Naive thymus-derived CD4-positive, alpha-beta T cell (primary cell): Measurements from ENCODE around the gene DRAP1. TPM values are rescaled to one million over a fixed set of nuclear protein-coding genes. Genes with fewer than 3 reads are reported as not detected.
"Not testable (repeated sequence)": the region's sequence is repeated elsewhere in the genome, so short reads cannot be mapped to it uniquely, and the experiment has no call there.

Source experiments
- ATAC-seq: fragments of 150-1000 bp; cut with Tn5 transposase; 2 replicates; pipeline ENCODE4 v1.10.0; 2021; ENCODE audit warnings: mild to moderate bottlenecking, moderate library complexity
- CTCF ChIA-PET: fragments of 350-600 bp; sonication (Branson Sonifier 250); formaldehyde crosslinking; loops from one replicate; lab custom pipeline; 2021; ENCODE audit warnings: antibody characterized with exemption; lab: Charles Lee
- POLR2A ChIA-PET: fragments of 350-600 bp; sonication (Branson Sonifier 250); formaldehyde crosslinking; loops from one replicate; lab custom pipeline; 2021; ENCODE audit warnings: antibody characterized with exemption, inconsistent platforms; lab: Charles Lee
- DNase-seq, 9 donors: peaks; one replicate each; pipeline versions ENCODE4 v3.0.0 to v3.0.0-alpha.2; 2020 to 2022; ENCODE audit warnings: mixed read lengths in 1 of 9
- H3K27ac ChIP-seq: one replicate; pipeline ENCODE4 v1.7.0; 2013; ENCODE audit warnings: mild to moderate bottlenecking, low read depth, low read length, moderate library complexity
- H3K27me3 ChIP-seq, 2 donors: one replicate each; pipeline ENCODE4 v1.7.0; 2013; ENCODE audit warnings: low read length in 2 of 2, mild to moderate bottlenecking in 2 of 2, moderate library complexity in 2 of 2; ENCODE audit not compliant: control insufficient read depth in 2 of 2, insufficient read depth in 2 of 2
- H3K36me3 ChIP-seq, 3 experiments: 1 replicate in 2 of 3; 2 replicates in 1 of 3; pipeline ENCODE4 v1.7.0; 2013; ENCODE audit warnings: low read length in 3 of 3, mild to moderate bottlenecking in 3 of 3, moderate library complexity in 1 of 3; ENCODE audit not compliant: insufficient read depth in 3 of 3, control insufficient read depth in 2 of 3
- H3K4me1 ChIP-seq, 2 donors: one replicate each; pipeline ENCODE4 v1.7.0; 2013; ENCODE audit warnings: low read length in 2 of 2, mild to moderate bottlenecking in 2 of 2, moderate library complexity in 1 of 2; ENCODE audit not compliant: control insufficient read depth in 2 of 2, insufficient read depth in 2 of 2
- H3K4me3 ChIP-seq: 2 replicates; pipeline ENCODE4 v1.7.0; 2013; ENCODE audit warnings: mild to moderate bottlenecking, low read length
- H3K9me3 ChIP-seq, 3 experiments: 1 replicate in 2 of 3; 2 replicates in 1 of 3; pipeline ENCODE4 v1.7.0; 2013; ENCODE audit warnings: low read length in 3 of 3; ENCODE audit not compliant: control insufficient read depth in 2 of 3
- H3K27ac Mint-ChIP-seq, 9 donors: one replicate each; pipeline ENCODE4 v1.8.0; 2020 to 2022; ENCODE audit warnings: mixed read lengths in 9 of 9, mild to moderate bottlenecking in 8 of 9, moderate library complexity in 5 of 9, inconsistent platforms in 2 of 9
- H3K27me3 Mint-ChIP-seq, 5 donors: one replicate each; pipeline ENCODE4 v1.8.0; 2021 to 2022; ENCODE audit warnings: mixed read lengths in 5 of 5, mild to moderate bottlenecking in 1 of 5
- H3K36me3 Mint-ChIP-seq, 5 donors: one replicate each; pipeline ENCODE4 v1.8.0; 2020 to 2022; ENCODE audit warnings: mixed read lengths in 5 of 5, mild to moderate bottlenecking in 3 of 5, inconsistent platforms in 1 of 5
- H3K4me1 Mint-ChIP-seq, 7 donors: one replicate each; pipeline ENCODE4 v1.8.0; 2020 to 2022; ENCODE audit warnings: mixed read lengths in 7 of 7, mild to moderate bottlenecking in 3 of 7, inconsistent platforms in 1 of 7
- H3K4me3 Mint-ChIP-seq, 10 donors: one replicate each; pipeline ENCODE4 v1.8.0; 2020 to 2022; ENCODE audit warnings: mild to moderate bottlenecking in 10 of 10, mixed read lengths in 10 of 10, moderate library complexity in 6 of 10, inconsistent platforms in 2 of 10
- H3K9me3 Mint-ChIP-seq, 11 donors: one replicate each; pipeline ENCODE4 v1.8.0; 2020 to 2022; ENCODE audit warnings: mixed read lengths in 11 of 11, mild to moderate bottlenecking in 4 of 11, inconsistent platforms in 1 of 11, moderate library complexity in 1 of 11
- intact Hi-C, 2 donors: fragments of 100-400 bp; cut with micrococcal nuclease; formaldehyde crosslinking; loops; one replicate each; pipeline ENCODE4 v1.15.1; 2023
- polyA plus RNA-seq, 2 donors: library from polyadenylated mRNA; unstranded; fragments of 300-500 nt; fragmentation: Illumina TruSeq; gene quantifications; one replicate each; pipeline ENCODE4 v1.2.3, GENCODE V29; 2021
- total RNA-seq, 6 experiments: library from RNA in 5 of 6; stranded (reverse) in 5 of 6; gene quantifications; 1 replicate in 5 of 6; 2 replicates in 1 of 6; pipeline ENCODE4 v1.2.3 and lab custom pipeline; 2021 to 2026

Gene DRAP1
- total and polyA plus RNA-seq, 7 experiments from 2014 or later, result 72.6 to 166 (median 82.7) TPM

- intact Hi-C loops, result no loop called here
- CTCF ChIA-PET, result no interaction called here
Measured at GRCh38 chr11:65947133-65947532, 27.9 kb downstream of the DRAP1 start.

DNA sequence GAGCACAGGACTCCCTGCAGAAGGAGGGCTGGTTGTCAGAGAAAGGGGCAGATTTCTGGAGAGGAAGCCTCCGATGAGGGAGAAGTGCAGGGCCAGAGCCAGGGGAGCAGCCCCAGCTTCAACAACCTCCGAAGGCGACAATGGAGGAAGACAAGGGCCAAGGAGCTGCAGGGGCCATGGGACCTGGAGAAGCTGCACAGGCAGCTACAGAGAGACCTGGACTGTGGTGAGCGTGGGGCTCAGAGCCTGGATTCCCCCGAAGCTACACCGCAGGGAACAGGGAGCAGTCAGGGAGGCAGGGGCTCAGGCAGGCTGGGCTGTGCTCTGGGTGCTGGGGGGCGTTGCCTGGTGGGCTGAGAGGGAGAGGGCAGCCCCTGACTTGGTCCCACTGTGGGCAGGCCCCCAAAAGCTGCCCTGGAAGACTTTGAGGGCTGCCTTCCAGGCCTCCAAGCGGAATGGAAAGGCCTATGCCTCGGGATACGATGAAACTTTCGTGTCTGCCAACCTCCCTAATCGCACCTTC, 28.4 kb downstream of the DRAP1 start:
- peaks cover 0 to 9% (median 0%) of the 10 kb centered on the region in 5 donors for H3K27me3 Mint-ChIP-seq
- Histone ChIP-seq H3K27me3 (no peaks in the 10 kb centered on the region), H3K27ac (no peak overlapping the region), H3K4me1 (no peaks in the 10 kb centered on the region), H3K9me3 (no peaks in the 10 kb centered on the region), H3K4me3 (no peak overlapping the region), H3K36me3 (no peaks in the 10 kb centered on the region)
- POLR2A ChIA-PET, result interaction anchor here (1.2 kb wide), 1 partner anchor 20 kb away, joined by 5 read pairs; no protein-coding TSS in a partner anchor
- CTCF ChIA-PET, result no interaction called here
- ATAC-seq (no peak), DNase-seq (no peak)
- intact Hi-C loops, result no loop called here
- peaks cover 0 to 2% (median 0%) of the 10 kb centered on the region in 11 donors for H3K9me3 Mint-ChIP-seq
- no peak overlapping the region for H3K27ac Mint-ChIP-seq
- no peaks in the 10 kb centered on the region for H3K36me3 Mint-ChIP-seq
- peaks cover 0 to 4% (median 0%) of the 10 kb centered on the region in 7 donors for H3K4me1 Mint-ChIP-seq
- H3K4me3 Mint-ChIP-seq, result no peak overlapping the region

More at GRCh38 chr11:65947133-65947532, 27.9 kb downstream of the DRAP1 start:
- Histone ChIP-seq H3K4me1 (no peaks in the 10 kb centered on the region), H3K4me3 (no peak overlapping the region), H3K27ac (no peak overlapping the region), H3K27me3 (no peaks in the 10 kb centered on the region), H3K36me3 (no peaks in the 10 kb centered on the region), H3K9me3 (no peaks in the 10 kb centered on the region)
- POLR2A ChIA-PET, result no interaction called here
- Mint-ChIP-seq H3K4me1 (peaks cover 0 to 4% (median 0%) of the 10 kb centered on the region in 7 donors), H3K27me3 (peaks cover 0 to 9% (median 0%) of the 10 kb centered on the region in 5 donors), H3K36me3 (no peaks in the 10 kb centered on the region), H3K27ac (no peak overlapping the region), H3K9me3 (peaks cover 0 to 2% (median 0%) of the 10 kb centered on the region in 11 donors), H3K4me3 (no peak overlapping the region)
- no peak for DNase-seq
- no peak for ATAC-seq

GRCh38 chr11:65950711-65951110, 31.5 kb downstream of the DRAP1 start:
- H3K36me3 Mint-ChIP-seq, DNase-seq, H3K9me3 Mint-ChIP-seq, H3K27me3 Mint-ChIP-seq, H3K4me3 Mint-ChIP-seq, POLR2A ChIA-PET, H3K27ac Mint-ChIP-seq, H3K9me3 ChIP-seq, H3K27ac ChIP-seq, H3K4me3 ChIP-seq, H3K4me1 ChIP-seq, CTCF ChIA-PET, H3K36me3 ChIP-seq, intact Hi-C loops, H3K27me3 ChIP-seq, ATAC-seq, H3K4me1 Mint-ChIP-seq: not testable (repeated sequence)

DNA sequence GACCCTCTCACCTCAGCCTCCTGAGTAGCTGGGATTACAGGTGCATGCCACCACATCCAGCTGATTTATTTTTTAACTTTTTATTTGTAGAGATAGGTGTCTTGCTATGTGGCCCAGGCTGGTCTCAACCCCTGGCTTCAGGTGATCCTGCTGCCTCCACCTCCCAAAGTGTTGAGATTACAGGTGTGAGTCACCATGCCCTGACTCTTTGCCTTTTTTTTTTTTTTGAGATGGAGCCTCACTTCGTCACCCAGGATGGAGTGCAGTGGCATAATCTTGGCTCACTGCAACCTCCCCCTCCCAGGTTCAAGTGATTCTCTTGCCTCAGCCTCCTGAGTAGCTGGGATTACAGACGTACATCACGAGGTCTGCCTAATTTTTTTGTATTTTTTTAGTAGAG, 32.4 kb downstream of the DRAP1 start:
- H3K27ac Mint-ChIP-seq, result not testable (repeated sequence)

GRCh38 chr11:65952052-65952521, 32.9 kb downstream of the DRAP1 start:
- no peaks in the 10 kb centered on the region for H3K9me3 ChIP-seq
- ChIA-PET POLR2A (interaction anchor here (0.6 to 1.4 kb wide), 2 partner anchors 9 to 15 kb away, joined by 3 to 4 read pairs; no protein-coding TSS in a partner anchor), CTCF (interaction anchor here (0.6 kb wide), 1 partner anchor 68 kb away, joined by 3 read pairs; no protein-coding TSS in a partner anchor)
- H3K27ac ChIP-seq, result no peak overlapping the region
- H3K36me3 Mint-ChIP-seq, result no peaks in the 10 kb centered on the region
- H3K4me1 ChIP-seq, result peaks cover 0 to 7% of the 10 kb centered on the region in 2 donors
- peaks cover 0 to 11% (median 7%) of the 10 kb centered on the region in 7 donors for H3K4me1 Mint-ChIP-seq
- DNase-seq (no peak), ATAC-seq (no peak)
- H3K27me3 Mint-ChIP-seq, result peaks cover 0 to 9% (median 0%) of the 10 kb centered on the region in 5 donors
- H3K4me3 Mint-ChIP-seq, result no peak overlapping the region
- intact Hi-C loops, result no loop called here
- no peaks in the 10 kb centered on the region for H3K9me3 Mint-ChIP-seq
- no peak overlapping the region for H3K27ac Mint-ChIP-seq
- H3K4me3 ChIP-seq, result no peak overlapping the region
- no peaks in the 10 kb centered on the region for H3K36me3 ChIP-seq
- no peaks in the 10 kb centered on the region for H3K27me3 ChIP-seq

More for the DNA sequence above, 32.4 kb downstream of the DRAP1 start:
- H3K9me3 Mint-ChIP-seq, H3K36me3 ChIP-seq, H3K27me3 ChIP-seq, ATAC-seq, H3K4me1 Mint-ChIP-seq, H3K4me3 Mint-ChIP-seq, H3K36me3 Mint-ChIP-seq, H3K4me1 ChIP-seq, H3K4me3 ChIP-seq, intact Hi-C loops, H3K27ac ChIP-seq, H3K9me3 ChIP-seq, DNase-seq, H3K27me3 Mint-ChIP-seq: not testable (repeated sequence)
- ChIA-PET CTCF (interaction anchor here (0.6 kb wide), 1 partner anchor 67 kb away, joined by 3 read pairs; no protein-coding TSS in a partner anchor), POLR2A (interaction anchor here (0.6 to 1.4 kb wide), 2 partner anchors 9 to 15 kb away, joined by 3 to 4 read pairs; no protein-coding TSS in a partner anchor)

DNA sequence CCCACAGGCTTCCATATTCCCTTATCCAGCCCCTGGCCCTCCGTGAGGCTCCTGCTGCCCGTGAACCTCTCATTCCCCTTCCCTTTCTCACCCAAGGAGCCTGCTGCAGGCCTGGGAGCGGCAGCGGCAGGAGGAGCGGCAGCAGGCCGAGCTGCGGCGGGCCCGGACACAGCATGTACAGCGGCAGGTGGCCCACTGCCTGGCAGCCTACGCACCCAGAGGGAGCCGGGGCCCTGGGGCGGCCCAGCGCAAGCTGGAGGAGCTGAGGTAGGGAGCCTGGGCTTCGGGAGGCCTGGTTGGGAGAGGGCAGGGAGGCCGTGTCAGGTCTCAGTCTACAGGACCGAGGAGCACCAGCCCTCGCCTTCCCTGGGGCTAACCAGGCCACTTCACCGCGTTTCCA, 34.2 kb downstream of the DRAP1 start:
- no peak overlapping the region for H3K27ac ChIP-seq
- Mint-ChIP-seq H3K27ac (no peak overlapping the region), H3K36me3 (no peaks in the 10 kb centered on the region), H3K4me3 (no peak overlapping the region), H3K4me1 (peaks cover 3 to 22% (median 18%) of the 10 kb centered on the region in 7 donors), H3K9me3 (no peaks in the 10 kb centered on the region), H3K27me3 (peaks cover 0 to 7% (median 0%) of the 10 kb centered on the region in 5 donors)
- H3K27me3 ChIP-seq, result no peaks in the 10 kb centered on the region
- intact Hi-C loops, result no loop called here
- ATAC-seq (no peak), DNase-seq (no peak)
- CTCF ChIA-PET, result no interaction called here
- POLR2A ChIA-PET, result interaction anchor here (0.5 kb wide), 1 partner anchor 623 kb away, joined by 3 read pairs; no protein-coding TSS in a partner anchor
- H3K36me3 ChIP-seq, result no peaks in the 10 kb centered on the region
- peaks cover 3 to 16% of the 10 kb centered on the region in 2 donors for H3K4me1 ChIP-seq
- H3K4me3 ChIP-seq, result no peak overlapping the region
- H3K9me3 ChIP-seq, result no peaks in the 10 kb centered on the region
